Measurements from ENCODE around the gene FSCN2.

The FSCN2 gene

DNA sequence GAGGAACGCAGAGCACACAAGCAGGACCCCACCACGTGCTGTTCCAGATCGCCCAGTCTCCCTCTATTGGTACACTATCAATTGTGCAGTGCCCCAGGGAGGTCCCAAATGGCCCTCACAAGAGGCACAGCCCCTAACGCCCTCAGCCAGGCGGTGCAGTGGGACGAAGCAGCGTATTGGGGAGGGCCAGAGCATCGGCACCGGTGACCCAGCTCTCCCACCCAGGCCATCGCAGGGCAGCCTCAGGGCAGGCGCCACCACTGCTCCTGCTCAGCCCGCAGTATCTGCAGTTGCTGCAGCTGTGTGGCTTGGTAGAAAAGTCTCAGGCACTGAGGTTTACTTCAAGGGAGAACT lies 29.9 kb downstream of the FSCN2 start:
- no peaks in the 10 kb centered on the region for H3K9me3 ChIP-seq
- no peaks in the 10 kb centered on the region for H3K27me3 ChIP-seq
- no peak overlapping the region for H3K4me3 ChIP-seq (ENCODE audit: low read depth, low read length)
- H3K36me3 ChIP-seq, result peaks cover 28% of the 10 kb centered on the region
- TF ChIP-seq, protein P1, sequence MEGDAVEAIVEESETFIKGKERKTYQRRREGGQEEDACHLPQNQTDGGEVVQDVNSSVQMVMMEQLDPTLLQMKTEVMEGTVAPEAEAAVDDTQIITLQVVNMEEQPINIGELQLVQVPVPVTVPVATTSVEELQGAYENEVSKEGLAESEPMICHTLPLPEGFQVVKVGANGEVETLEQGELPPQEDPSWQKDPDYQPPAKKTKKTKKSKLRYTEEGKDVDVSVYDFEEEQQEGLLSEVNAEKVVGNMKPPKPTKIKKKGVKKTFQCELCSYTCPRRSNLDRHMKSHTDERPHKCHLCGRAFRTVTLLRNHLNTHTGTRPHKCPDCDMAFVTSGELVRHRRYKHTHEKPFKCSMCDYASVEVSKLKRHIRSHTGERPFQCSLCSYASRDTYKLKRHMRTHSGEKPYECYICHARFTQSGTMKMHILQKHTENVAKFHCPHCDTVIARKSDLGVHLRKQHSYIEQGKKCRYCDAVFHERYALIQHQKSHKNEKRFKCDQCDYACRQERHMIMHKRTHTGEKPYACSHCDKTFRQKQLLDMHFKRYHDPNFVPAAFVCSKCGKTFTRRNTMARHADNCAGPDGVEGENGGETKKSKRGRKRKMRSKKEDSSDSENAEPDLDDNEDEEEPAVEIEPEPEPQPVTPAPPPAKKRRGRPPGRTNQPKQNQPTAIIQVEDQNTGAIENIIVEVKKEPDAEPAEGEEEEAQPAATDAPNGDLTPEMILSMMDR (IDR thresholded peaks at IDR 0.05; ENCODE audit: low read depth, low read length), result no peak
- DNase-seq, result no peak
- no peaks in the 10 kb centered on the region for H3K4me1 ChIP-seq

DNA sequence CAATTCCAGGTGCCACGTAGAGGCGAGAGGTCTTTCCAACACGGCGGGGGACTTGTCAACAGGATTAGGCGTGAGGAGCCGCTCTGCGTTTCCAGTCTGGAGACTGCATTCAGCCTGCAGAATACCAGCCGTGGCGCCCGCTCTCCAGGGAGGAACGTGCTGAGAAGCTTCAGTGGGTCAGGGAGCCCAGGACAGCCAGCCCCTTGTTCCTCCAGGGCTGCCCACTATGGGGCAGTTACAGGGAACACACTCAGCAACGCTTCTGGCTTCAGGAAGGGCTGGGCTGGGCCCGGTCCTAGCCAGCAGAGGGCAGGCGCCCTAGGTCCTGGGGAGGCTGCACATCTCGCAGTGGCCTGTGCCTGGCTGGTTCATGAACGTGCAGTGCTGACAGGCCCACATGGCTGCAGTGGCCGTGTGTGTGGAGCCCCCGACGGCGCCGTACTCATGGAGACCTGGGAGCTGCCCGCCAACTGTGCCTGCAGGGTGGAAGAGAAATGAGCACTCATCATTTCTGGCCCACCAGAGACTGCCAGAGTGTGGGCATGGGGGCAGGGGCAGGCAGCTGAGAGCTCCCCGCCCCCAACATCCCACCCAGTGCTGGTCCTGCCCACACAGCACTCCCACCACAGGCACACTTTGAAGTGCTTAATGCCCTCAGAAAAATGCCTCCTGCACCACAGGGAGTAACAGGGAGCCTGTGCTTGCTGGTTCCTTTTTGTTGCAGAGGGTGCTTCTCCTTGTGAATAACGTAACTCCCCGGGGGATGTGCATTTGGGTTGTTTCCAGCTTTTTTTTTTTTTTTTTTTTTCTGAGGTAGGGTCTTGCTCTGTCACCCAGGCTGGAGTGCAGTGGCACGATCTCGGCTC lies 31.0 kb downstream of the FSCN2 start:
- H3K4me3 ChIP-seq (ENCODE audit: low read depth, low read length), result no peak overlapping the region
- TF ChIP-seq, protein P1 (IDR thresholded peaks at IDR 0.05; ENCODE audit: low read depth, low read length), result peak; percentile 51
- no peaks in the 10 kb centered on the region for H3K9me3 ChIP-seq
- peak; percentile 62 for DNase-seq
- no peaks in the 10 kb centered on the region for H3K4me1 ChIP-seq
- H3K36me3 ChIP-seq, result peaks cover 32% of the 10 kb centered on the region
- no peaks in the 10 kb centered on the region for H3K27me3 ChIP-seq

DNA sequence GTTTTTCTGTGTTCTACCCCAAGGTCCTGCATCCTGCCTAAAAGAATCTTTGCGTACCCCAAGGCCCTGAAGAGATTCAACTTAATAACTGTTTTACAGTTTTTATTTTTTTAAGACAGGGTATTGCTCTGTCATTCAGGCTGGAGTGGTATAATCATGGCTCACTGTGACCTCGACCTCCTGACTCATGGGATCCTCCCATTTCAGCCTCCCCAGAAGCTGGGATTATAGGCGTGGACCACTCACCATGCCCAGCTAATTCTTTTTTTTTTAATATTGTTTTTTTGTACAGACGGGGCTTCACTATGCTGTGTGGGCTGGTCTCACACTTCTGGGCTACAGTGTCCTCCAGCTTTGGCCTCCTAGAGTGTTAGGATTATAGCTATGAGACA lies 33.3 kb downstream of the FSCN2 start:
- no peak overlapping the region for H3K4me3 ChIP-seq (ENCODE audit: low read depth, low read length)
- no peaks in the 10 kb centered on the region for H3K27me3 ChIP-seq
- no peaks in the 10 kb centered on the region; the same call in 1 of the 2 replicates for H3K4me1 ChIP-seq
- no peaks in the 10 kb centered on the region for H3K9me3 ChIP-seq
- no peak for DNase-seq
- peaks cover 50% of the 10 kb centered on the region for H3K36me3 ChIP-seq
- TF ChIP-seq, protein P1 (IDR thresholded peaks at IDR 0.05; ENCODE audit: low read depth, low read length), result no peak

DNA sequence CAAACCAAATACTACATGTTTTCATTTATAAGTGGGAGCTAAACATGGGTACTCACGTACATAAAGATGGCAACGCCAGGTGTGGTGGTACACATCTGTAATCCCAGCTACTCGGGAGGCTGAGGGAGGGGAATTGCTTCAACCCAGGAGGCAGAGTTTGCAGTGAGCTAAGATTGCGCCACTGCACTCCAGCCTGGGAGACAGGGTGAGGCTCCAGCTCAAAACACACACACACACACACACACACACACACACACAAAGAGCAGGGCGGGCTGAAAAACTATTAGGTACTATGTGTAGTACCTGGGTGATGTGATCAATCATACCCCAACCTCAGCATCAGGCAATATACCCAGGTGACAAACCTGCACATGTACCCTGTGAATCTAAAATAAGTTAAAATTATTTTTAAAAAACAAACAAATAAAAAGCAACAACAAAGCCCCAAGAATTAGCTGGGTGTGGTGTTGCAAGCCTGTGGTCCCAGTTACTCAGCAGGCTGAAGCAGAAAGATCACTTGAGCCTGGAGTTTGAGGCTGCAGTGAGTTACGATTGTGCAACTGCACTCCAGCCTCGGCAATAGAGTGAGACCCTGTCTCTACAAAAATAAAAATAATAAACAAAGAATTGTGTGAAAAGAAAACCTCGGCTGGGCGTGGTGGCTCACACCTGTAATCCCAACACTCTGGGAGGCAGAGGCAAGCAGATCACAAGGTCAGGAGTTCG lies 35.8 kb downstream of the FSCN2 start:
- no peak for DNase-seq
- TF ChIP-seq, protein P1 (IDR thresholded peaks at IDR 0.05; ENCODE audit: low read depth, low read length), result no peak
- Histone ChIP-seq H3K4me3 (ENCODE audit: low read depth, low read length) (no peak overlapping the region), H3K27me3 (no peaks in the 10 kb centered on the region), H3K4me1 (peaks cover 10% of the 10 kb centered on the region), H3K36me3 (peaks cover 65% of the 10 kb centered on the region), H3K9me3 (no peaks in the 10 kb centered on the region)

DNA sequence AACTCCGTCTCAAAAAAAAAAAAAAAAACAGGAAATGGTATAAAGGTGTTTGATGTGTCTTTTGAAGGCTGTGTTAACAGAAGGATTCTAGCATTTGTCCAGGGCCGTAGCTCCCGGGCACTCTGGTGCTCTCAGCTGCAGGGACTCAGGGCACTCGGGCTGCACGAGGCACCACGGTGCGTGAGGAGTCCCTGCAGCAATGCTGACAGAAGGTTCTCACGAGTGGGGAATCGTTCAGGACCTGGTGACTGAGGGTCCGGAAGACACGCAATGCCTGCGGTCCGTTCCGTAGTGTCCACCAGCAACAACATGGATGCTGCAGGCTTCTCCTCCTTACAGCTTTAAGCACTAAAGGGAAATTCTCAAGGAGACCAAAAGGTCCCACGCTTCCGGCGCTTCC lies 36.6 kb downstream of the FSCN2 start:
- Histone ChIP-seq H3K27me3 (no peaks in the 10 kb centered on the region), H3K4me1 (peaks cover 10% of the 10 kb centered on the region), H3K9me3 (no peaks in the 10 kb centered on the region), H3K4me3 (ENCODE audit: low read depth, low read length) (no peak overlapping the region), H3K36me3 (peaks cover 73% of the 10 kb centered on the region)
- TF ChIP-seq, protein P1 (IDR thresholded peaks at IDR 0.05; ENCODE audit: low read depth, low read length), result no peak
- DNase-seq, result no peak

DNA sequence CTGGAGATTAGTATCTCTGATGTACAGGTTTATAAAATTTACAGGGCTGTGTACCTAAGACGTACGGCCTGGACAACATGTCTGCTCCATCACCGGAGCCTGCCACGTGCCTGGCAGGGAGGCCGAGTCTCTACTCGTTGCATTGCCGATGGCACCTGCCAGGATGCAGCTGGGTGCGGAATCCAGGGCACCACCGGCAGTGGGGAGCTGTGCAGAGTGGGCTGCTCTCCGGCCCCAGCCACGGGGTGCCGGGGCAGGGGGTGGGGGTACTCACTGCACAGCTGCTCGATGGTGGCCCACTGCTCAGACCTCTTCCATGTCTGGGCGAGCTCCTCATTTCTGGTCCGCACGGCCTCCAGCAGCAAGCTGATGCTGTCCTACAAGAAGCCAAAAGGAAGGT lies 37.1 kb downstream of the FSCN2 start:
- no peaks in the 10 kb centered on the region for H3K27me3 ChIP-seq
- peaks cover 10% of the 10 kb centered on the region for H3K4me1 ChIP-seq
- no peak for DNase-seq
- H3K4me3 ChIP-seq (ENCODE audit: low read depth, low read length), result no peak overlapping the region
- TF ChIP-seq, protein P1 (IDR thresholded peaks at IDR 0.05; ENCODE audit: low read depth, low read length), result no peak
- H3K36me3 ChIP-seq, result peaks cover 76% of the 10 kb centered on the region
- no peaks in the 10 kb centered on the region for H3K9me3 ChIP-seq

All from BE2C (cell line).